PC-3 (cell line): ENCODE data around the gene C6orf163. TPM values are rescaled to one million over a fixed set of nuclear protein-coding genes. Genes with fewer than 3 reads are reported as not detected.

Source experiments
- ATAC-seq: fragments of 200-7000 bp; cut with Tn5 transposase; 2 replicates; pipeline ENCODE4 v1.9.1; 2020; ENCODE audit warnings: mild to moderate bottlenecking, moderate library complexity
- BruUV-seq: library from RNA; stranded (reverse); fragments of 400-500 nt; replicated peaks from 2 replicates; lab custom pipeline; 2021; lab: Mats Ljungman, UMichigan
- CTCF ChIA-PET: fragments of 300-600 bp; sonication (Branson Sonifier 250); formaldehyde crosslinking; loops from one replicate; lab custom pipeline; 2022; ENCODE audit warnings: antibody characterized with exemption; lab: Charles Lee
- POLR2A ChIA-PET: fragments of 300-600 bp; sonication (Branson Sonifier 250); formaldehyde crosslinking; loops from one replicate; lab custom pipeline; 2022; ENCODE audit warnings: antibody characterized with exemption; ENCODE audit not compliant: unreplicated experiment; lab: Charles Lee
- DNase-seq: peaks from one replicate; pipeline ENCODE4 v3.0.0-alpha.2; 2015
- H2AFZ ChIP-seq: fragments of 300-600 bp; sonication (generic); 2 replicates; pipeline ENCODE4 v1.6.0; 2016; ENCODE audit warnings: antibody characterized with exemption, low read length
- H3F3A ChIP-seq: fragments of 300-600 bp; sonication (generic); one replicate; pipeline ENCODE4 v1.6.0; 2017; ENCODE audit warnings: antibody characterized with exemption, low read length, control low read depth, mild to moderate bottlenecking; ENCODE audit not compliant: unreplicated experiment
- H3K27ac ChIP-seq: fragments of 300-600 bp; sonication (generic); 2 replicates; pipeline ENCODE4 v1.5.1; 2016; ENCODE audit warnings: mild to moderate bottlenecking, low read length
- H3K27me3 ChIP-seq: fragments of 300-600 bp; sonication (generic); 2 replicates; pipeline ENCODE4 v1.6.1; 2016; ENCODE audit warnings: low read length, mixed read lengths
- H3K36me3 ChIP-seq: fragments of 300-600 bp; sonication (generic); 2 replicates; pipeline ENCODE4 v1.6.1; 2016; ENCODE audit warnings: low read depth, mixed run types, low read length, mixed read lengths
- H3K4me1 ChIP-seq: fragments of 300-600 bp; sonication (generic); 2 replicates; pipeline ENCODE4 v1.5.1; 2016; ENCODE audit warnings: low read length; ENCODE audit not compliant: insufficient read depth
- H3K4me2 ChIP-seq: fragments of 300-600 bp; sonication (generic); 2 replicates; pipeline ENCODE4 v1.6.0; 2016; ENCODE audit warnings: low read length
- H3K4me3 ChIP-seq: fragments of 300-600 bp; sonication (generic); 2 replicates; pipeline ENCODE4 v1.5.1; 2016; ENCODE audit warnings: mild to moderate bottlenecking, low read length, mixed read lengths
- H3K79me2 ChIP-seq: fragments of 300-600 bp; sonication (generic); 2 replicates; pipeline ENCODE4 v1.6.1; 2017; ENCODE audit warnings: low read length, mixed read lengths
- H3K9ac ChIP-seq: fragments of 300-600 bp; sonication (generic); 2 replicates; pipeline ENCODE4 v1.6.0; 2016; ENCODE audit warnings: mild to moderate bottlenecking, low read length
- H3K9me2 ChIP-seq: fragments of 300-600 bp; sonication (generic); replicated peaks from 2 replicates; pipeline ENCODE4 v1.6.1; 2016; ENCODE audit warnings: mixed run types, low read length, mixed read lengths
- H3K9me3 ChIP-seq: fragments of 300-600 bp; sonication (generic); 2 replicates; pipeline ENCODE4 v1.6.1; 2016; ENCODE audit warnings: low read length, mixed read lengths
- H4K20me1 ChIP-seq: fragments of 300-600 bp; sonication (generic); 2 replicates; pipeline ENCODE4 v1.6.1; 2016; ENCODE audit warnings: low read length, mixed read lengths
- EZH2 ChIP-seq: fragments of 300-600 bp; sonication (generic); IDR thresholded peaks from one replicate; pipeline ENCODE4 v1.6.1; 2017; ENCODE audit warnings: antibody characterized with exemption, mild to moderate bottlenecking, low read length; ENCODE audit not compliant: unreplicated experiment
- EZH2phosphoT487 ChIP-seq: fragments of 300-600 bp; sonication (generic); IDR thresholded peaks from 2 replicates; pipeline ENCODE4 v1.6.1; 2018; ENCODE audit warnings: mild to moderate bottlenecking, antibody characterized with exemption, low read length, borderline replicate concordance
- intact Hi-C: fragments of 100-400 bp; cut with micrococcal nuclease; formaldehyde crosslinking; loops from 2 replicates; pipeline ENCODE4 v1.9.0; 2023
- total RNA-seq: library from RNA; depleted of rRNA; stranded (reverse); fragments of >200 nt; gene quantifications from 2 replicates; pipeline ENCODE4 v1.2.3, GENCODE V29; 2014
- TF ChIP-seq, protein P1 (sequence below): fragments of 300-600 bp; sonication (generic); conservative IDR thresholded peaks from 2 replicates; pipeline ENCODE4 v1.5.1; 2017; ENCODE audit warnings: antibody characterized with exemption, low read depth, mild to moderate bottlenecking, low read length

The C6orf163 gene
- total RNA-seq, 1 experiment from 2014 or later: 0.62 TPM

DNA sequence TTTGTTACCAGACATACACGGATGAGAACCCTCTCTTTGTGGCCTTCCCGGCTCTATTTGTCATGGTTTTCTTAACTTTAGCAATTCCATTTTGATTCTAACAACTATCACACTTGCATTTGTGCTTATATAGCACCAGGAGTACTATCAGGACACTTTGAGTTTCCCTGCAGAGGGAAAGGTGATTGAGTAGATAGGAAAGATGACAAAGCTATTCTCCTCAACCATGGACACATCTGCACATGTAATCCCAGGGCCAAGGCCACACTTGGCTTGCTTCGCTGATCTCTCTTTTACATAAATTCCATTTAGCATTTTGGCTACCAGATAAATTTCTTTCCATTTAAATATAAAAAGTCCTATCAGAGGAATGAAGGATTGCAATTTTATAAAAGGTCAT is 39.8 kb downstream of the C6orf163 start:
- Histone ChIP-seq H3K27me3 (no peaks in the 10 kb centered on the region), H3F3A (no peaks in the 10 kb centered on the region), H3K27ac (no peak overlapping the region), H3K4me1 (no peaks in the 10 kb centered on the region), H3K9me3 (no peaks in the 10 kb centered on the region), H3K4me2 (no peak overlapping the region), H4K20me1 (no peaks in the 10 kb centered on the region), H3K9ac (no peak overlapping the region), H2AFZ (no peak overlapping the region), H3K9me2 (no peaks in the 10 kb centered on the region), H3K4me3 (no peak overlapping the region), H3K36me3 (no peaks in the 10 kb centered on the region), H3K79me2 (no peaks in the 10 kb centered on the region)
- intact Hi-C loops: no loop called here
- ChIA-PET CTCF (interaction anchor here (0.6 kb wide), 1 partner anchor 318 kb away, joined by 5 read pairs; no protein-coding TSS in a partner anchor), POLR2A (no interaction called here)
- TF ChIP-seq EZH2phosphoT487: no peak
- TF ChIP-seq, protein P1, sequence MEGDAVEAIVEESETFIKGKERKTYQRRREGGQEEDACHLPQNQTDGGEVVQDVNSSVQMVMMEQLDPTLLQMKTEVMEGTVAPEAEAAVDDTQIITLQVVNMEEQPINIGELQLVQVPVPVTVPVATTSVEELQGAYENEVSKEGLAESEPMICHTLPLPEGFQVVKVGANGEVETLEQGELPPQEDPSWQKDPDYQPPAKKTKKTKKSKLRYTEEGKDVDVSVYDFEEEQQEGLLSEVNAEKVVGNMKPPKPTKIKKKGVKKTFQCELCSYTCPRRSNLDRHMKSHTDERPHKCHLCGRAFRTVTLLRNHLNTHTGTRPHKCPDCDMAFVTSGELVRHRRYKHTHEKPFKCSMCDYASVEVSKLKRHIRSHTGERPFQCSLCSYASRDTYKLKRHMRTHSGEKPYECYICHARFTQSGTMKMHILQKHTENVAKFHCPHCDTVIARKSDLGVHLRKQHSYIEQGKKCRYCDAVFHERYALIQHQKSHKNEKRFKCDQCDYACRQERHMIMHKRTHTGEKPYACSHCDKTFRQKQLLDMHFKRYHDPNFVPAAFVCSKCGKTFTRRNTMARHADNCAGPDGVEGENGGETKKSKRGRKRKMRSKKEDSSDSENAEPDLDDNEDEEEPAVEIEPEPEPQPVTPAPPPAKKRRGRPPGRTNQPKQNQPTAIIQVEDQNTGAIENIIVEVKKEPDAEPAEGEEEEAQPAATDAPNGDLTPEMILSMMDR: no peak
- no peak for TF ChIP-seq EZH2
- DNase-seq: no peak
- no TSS peak for BruUV-seq
- no peak for ATAC-seq

DNA sequence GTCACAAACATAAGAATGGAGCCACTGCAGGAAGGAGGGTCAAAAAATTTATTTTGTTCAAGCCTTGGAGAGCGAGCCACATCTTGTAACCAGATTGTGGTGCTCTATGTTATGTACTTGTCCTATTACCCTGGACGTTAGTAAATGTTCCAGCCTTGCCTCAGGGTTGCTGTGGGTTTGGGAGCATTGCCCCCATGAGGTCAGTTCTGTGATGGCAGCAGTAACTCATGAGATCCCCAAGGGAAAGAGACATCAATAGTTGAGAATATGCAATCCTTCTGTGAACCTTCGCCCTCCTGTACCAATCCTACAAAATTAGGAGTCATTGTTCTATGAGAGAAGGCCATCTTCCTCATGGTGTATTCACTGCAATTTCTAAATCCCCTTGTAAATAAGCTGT is 46.7 kb downstream of the C6orf163 start:
- Histone ChIP-seq H3K27me3 (no peaks in the 10 kb centered on the region), H3K9me3 (no peaks in the 10 kb centered on the region), H4K20me1 (no peaks in the 10 kb centered on the region), H3F3A (no peaks in the 10 kb centered on the region), H3K4me1 (no peaks in the 10 kb centered on the region), H3K4me2 (no peak overlapping the region), H3K9ac (no peak overlapping the region), H2AFZ (no peak overlapping the region), H3K27ac (no peak overlapping the region), H3K4me3 (no peak overlapping the region), H3K36me3 (no peaks in the 10 kb centered on the region), H3K9me2 (no peaks in the 10 kb centered on the region), H3K79me2 (no peaks in the 10 kb centered on the region)
- DNase-seq (peak; percentile 36), ATAC-seq (peak; percentile 72)
- no TSS peak for BruUV-seq
- intact Hi-C loops: loop anchor here (1.0 to 5.0 kb wide), 3 partner anchors 106 to 325 kb away; no protein-coding TSS in a partner anchor
- POLR2A ChIA-PET: no interaction called here
- TF ChIP-seq, protein P1: peak; percentile 54
- no peak for TF ChIP-seq EZH2phosphoT487
- CTCF ChIA-PET: no interaction called here

DNA sequence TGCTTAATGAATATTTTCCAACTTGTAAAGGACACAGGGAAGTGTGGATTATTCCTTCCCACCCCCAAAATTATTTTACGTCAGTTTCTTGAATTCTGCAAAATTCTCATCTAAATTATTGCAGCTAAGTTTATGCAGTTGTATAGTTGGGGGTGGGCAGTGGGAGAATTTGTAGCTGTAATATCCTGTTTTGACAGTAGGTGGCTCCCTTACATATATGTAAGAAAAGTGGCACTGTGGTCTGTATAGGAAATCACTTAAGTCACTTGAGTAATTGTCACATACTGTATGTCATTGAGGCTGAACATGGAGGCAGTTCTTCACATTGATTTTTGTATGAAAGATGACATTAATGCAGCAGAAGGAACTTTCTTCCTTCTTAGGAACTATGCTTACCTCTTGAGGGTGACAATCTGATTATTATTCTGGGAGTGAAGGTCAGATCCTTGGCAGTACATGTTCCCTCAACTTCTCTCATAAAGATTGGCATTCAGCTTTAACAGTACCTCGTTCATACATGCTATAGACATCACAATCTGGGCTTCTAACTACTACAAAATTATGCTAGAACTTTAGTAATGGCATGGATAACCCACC is 48.5 kb downstream of the C6orf163 start:
- Histone ChIP-seq H3K4me1 (no peaks in the 10 kb centered on the region), H3F3A (no peaks in the 10 kb centered on the region), H3K9ac (no peak overlapping the region), H3K4me3 (no peak overlapping the region), H3K79me2 (no peaks in the 10 kb centered on the region), H3K27me3 (no peaks in the 10 kb centered on the region), H3K4me2 (no peak overlapping the region), H3K27ac (no peak overlapping the region), H4K20me1 (no peaks in the 10 kb centered on the region), H3K9me2 (no peaks in the 10 kb centered on the region), H2AFZ (no peak overlapping the region), H3K36me3 (no peaks in the 10 kb centered on the region), H3K9me3 (no peaks in the 10 kb centered on the region)
- no TSS peak for BruUV-seq
- POLR2A ChIA-PET: no interaction called here
- TF ChIP-seq EZH2 (no peak), EZH2phosphoT487 (no peak)
- TF ChIP-seq, protein P1: peak; percentile 69
- intact Hi-C loops: loop anchor here (2.0 to 5.0 kb wide), 2 partner anchors 104 to 254 kb away; no protein-coding TSS in a partner anchor
- DNase-seq (peak; percentile 64), ATAC-seq (peak; percentile 81)
- CTCF ChIA-PET: interaction anchor here (0.5 to 0.8 kb wide), 6 partner anchors 16 to 331 kb away, joined by 3 to 5 read pairs (median 3); partner anchors contain the start of gene SMIM8
